HG03469 (cell line): ENCODE data around the gene KIRREL2.

Experiments
- ATAC-seq: cut with Tn5 transposase; IDR thresholded peaks from one replicate; pipeline ENCODE4 v1.9.1; 2021; ENCODE audit warnings: mild to moderate bottlenecking, moderate library complexity, moderate number of reproducible peaks; ENCODE audit not compliant: unreplicated experiment

KIRREL2 gene

DNA sequence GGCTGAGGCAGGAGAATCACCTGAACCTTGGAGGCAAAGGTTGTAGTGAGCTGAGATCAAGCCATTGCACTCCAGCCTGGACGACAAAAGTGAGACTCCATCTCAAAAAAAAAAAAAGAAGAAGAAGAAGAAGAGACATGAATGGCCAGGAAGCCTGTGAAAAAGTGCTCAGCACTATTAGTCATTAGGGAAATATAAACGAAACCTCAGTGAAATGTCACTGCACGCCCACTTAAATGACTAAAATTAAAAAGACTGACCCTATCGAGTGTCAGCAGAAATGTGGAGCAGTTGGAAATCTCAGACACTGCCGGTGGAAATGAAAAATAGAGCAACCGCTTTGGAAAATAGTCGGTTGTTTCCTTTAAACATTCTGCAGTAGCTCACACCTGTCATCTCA is 56.9 kb downstream of the KIRREL2 start:
- ATAC-seq, result no peak

DNA sequence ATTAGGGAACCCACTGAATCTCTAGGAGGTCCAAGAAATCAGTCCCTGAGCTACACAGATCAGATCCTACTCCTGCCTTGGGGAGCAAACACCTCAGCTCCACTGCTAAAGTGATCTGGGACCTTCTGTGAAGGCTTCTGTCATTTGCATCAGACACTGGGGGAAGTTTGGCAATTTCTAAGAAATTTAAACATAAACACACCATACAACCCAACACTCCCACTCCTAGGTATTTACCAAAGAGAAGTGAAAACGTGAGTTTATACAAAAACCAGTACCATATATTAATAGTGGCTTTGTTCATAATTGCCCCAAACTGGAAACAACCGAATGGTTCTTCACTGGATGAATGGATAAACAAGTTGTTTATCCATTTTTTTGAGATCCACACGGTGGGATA is 58.7 kb downstream of the KIRREL2 start:
- ATAC-seq, result no peak
